Measurements from ENCODE around the gene SSBP2.

The SSBP2 gene

GRCh38 chr5:81402192-81402930, 348.5 kb downstream of the SSBP2 start:
- H3K4me3 ChIP-seq (replicated peaks in 1 of 2; ENCODE audit: low read depth in 2 of 2, low read length in 2 of 2), result no peak overlapping the region
- TF ChIP-seq CTCF (IDR thresholded peaks at IDR 0.05; ENCODE audit: low read depth, low read length), result no peak
- no peak for DNase-seq (ENCODE audit: low read depth in 2 of 2)

GRCh38 chr5:81401266-81401665, 349.6 kb downstream of the SSBP2 start:
- TF ChIP-seq CTCF (IDR thresholded peaks at IDR 0.05; ENCODE audit: low read depth, low read length), result no peak
- H3K4me3 ChIP-seq (replicated peaks in 1 of 2; ENCODE audit: low read depth in 2 of 2, low read length in 2 of 2), result no peak overlapping the region
- no peak for DNase-seq (ENCODE audit: low read depth in 2 of 2)

GRCh38 chr5:81400375-81400774, 350.5 kb downstream of the SSBP2 start:
- no peak for DNase-seq (ENCODE audit: low read depth in 2 of 2)
- no peak overlapping the region for H3K4me3 ChIP-seq (replicated peaks in 1 of 2; ENCODE audit: low read depth in 2 of 2, low read length in 2 of 2)
- TF ChIP-seq CTCF (IDR thresholded peaks at IDR 0.05; ENCODE audit: low read depth, low read length), result no peak

GRCh38 chr5:81398741-81399140, 352.2 kb downstream of the SSBP2 start:
- no peak for TF ChIP-seq CTCF (IDR thresholded peaks at IDR 0.05; ENCODE audit: low read depth, low read length)
- H3K4me3 ChIP-seq (replicated peaks in 1 of 2; ENCODE audit: low read depth in 2 of 2, low read length in 2 of 2), result no peak overlapping the region
- no peak for DNase-seq (ENCODE audit: low read depth in 2 of 2)

- TF ChIP-seq CTCF (IDR thresholded peaks at IDR 0.05; ENCODE audit: low read depth, low read length), result no peak
- DNase-seq (ENCODE audit: low read depth in 2 of 2), result peak; percentile 43 to 74
- no peak overlapping the region for H3K4me3 ChIP-seq (replicated peaks in 1 of 2; ENCODE audit: low read depth in 2 of 2, low read length in 2 of 2)
Observed at GRCh38 chr5:81397176-81397575, 353.7 kb downstream of the SSBP2 start.

GRCh38 chr5:81395262-81395661, 355.6 kb downstream of the SSBP2 start:
- no peak overlapping the region for H3K4me3 ChIP-seq (replicated peaks in 1 of 2; ENCODE audit: low read depth in 2 of 2, low read length in 2 of 2)
- TF ChIP-seq CTCF (IDR thresholded peaks at IDR 0.05; ENCODE audit: low read depth, low read length), result no peak
- DNase-seq (ENCODE audit: low read depth in 2 of 2), result no peak

Data from cardiac fibroblast (primary cell).